Endodermal cell (in vitro differentiated cells): ENCODE measurements around the gene KLK14. TPM values are rescaled to one million over a fixed set of nuclear protein-coding genes. Genes with fewer than 3 reads are reported as not detected.

Source experiments
- DNase-seq: peaks from one replicate; pipeline ENCODE4 v3.0.0-alpha.2; 2017
- H3K27ac ChIP-seq: 2 replicates; pipeline ENCODE4 v1.5.1; 2013; ENCODE audit warnings: mild to moderate bottlenecking, low read depth, low read length, moderate library complexity
- H3K27me3 ChIP-seq: 2 replicates; pipeline ENCODE4 v1.6.1; 2013; ENCODE audit warnings: mild to moderate bottlenecking, low read length, moderate library complexity; ENCODE audit not compliant: insufficient read depth, control insufficient read depth, poor library complexity, severe bottlenecking
- H3K36me3 ChIP-seq: 2 replicates; pipeline ENCODE4 v1.7.0; 2013; ENCODE audit warnings: mild to moderate bottlenecking, low read length, moderate library complexity; ENCODE audit not compliant: control insufficient read depth, insufficient read depth
- H3K4me1 ChIP-seq: one replicate; pipeline ENCODE4 v1.7.0; 2013; ENCODE audit warnings: low read length; ENCODE audit not compliant: control insufficient read depth, insufficient read depth
- H3K4me3 ChIP-seq: 2 replicates; pipeline ENCODE4 v1.5.1; 2013; ENCODE audit warnings: mild to moderate bottlenecking, low read length, moderate library complexity
- H3K9ac ChIP-seq: 2 replicates; pipeline ENCODE4 v1.6.1; 2013; ENCODE audit warnings: mild to moderate bottlenecking, low read length, moderate library complexity; ENCODE audit not compliant: poor library complexity, severe bottlenecking; ENCODE audit errors: extremely low read depth
- H3K9me3 ChIP-seq: 2 replicates; pipeline ENCODE4 v1.6.1; 2013; ENCODE audit warnings: mild to moderate bottlenecking, low read length, moderate library complexity; ENCODE audit not compliant: control insufficient read depth
- H3K27ac Mint-ChIP-seq: 2 replicates; pipeline ENCODE4 v1.8.0; 2020; ENCODE audit warnings: mixed read lengths
- H3K27me3 Mint-ChIP-seq: 2 replicates; pipeline ENCODE4 v1.8.0; 2021; ENCODE audit warnings: mild to moderate bottlenecking, mixed read lengths; ENCODE audit not compliant: insufficient read depth
- H3K36me3 Mint-ChIP-seq: 2 replicates; pipeline ENCODE4 v1.8.0; 2020; ENCODE audit warnings: low read depth, mixed read lengths
- H3K4me1 Mint-ChIP-seq: 2 replicates; pipeline ENCODE4 v1.8.0; 2020; ENCODE audit warnings: mixed read lengths
- H3K4me3 Mint-ChIP-seq: 2 replicates; pipeline ENCODE4 v1.8.0; 2020; ENCODE audit warnings: mild to moderate bottlenecking, moderate library complexity, mixed read lengths
- H3K9me3 Mint-ChIP-seq: 2 replicates; pipeline ENCODE4 v1.8.0; 2020; ENCODE audit warnings: mild to moderate bottlenecking, mixed read lengths
- CTCF ChIP-seq: fragments of 200-600 bp; sonication (generic); conservative IDR thresholded peaks from 2 replicates; pipeline ENCODE4 v1.5.0; 2021; ENCODE audit warnings: antibody characterized with exemption, mild to moderate bottlenecking
- WGBS, 2 experiments: methylation state at CpG; one replicate each; pipeline versions ENCODE4 v1.1.5 to v1.1.7; 2013; ENCODE audit warnings: missing lambda C conversion rate in 2 of 2, mixed read lengths in 1 of 2; ENCODE audit not compliant: insufficient coverage in 1 of 2, insufficient read length in 1 of 2; 5-methylcytosine and 5-hydroxymethylcytosine counted together
- total RNA-seq, 2 donors: library from RNA; stranded (reverse); fragmentation: NEBNext Ultra II Directional in 1 of 2; extraction: Animal tissue kit (Norgen Biotek cat#: 25700) in 1 of 2; gene quantifications; 2 replicates in 1 of 2; 3 replicates in 1 of 2; pipeline ENCODE4 v1.2.1, GENCODE V29; 2021

The KLK14 gene
- total RNA-seq, 2 donors from 2014 or later: 0.55 to 0.71 TPM

GRCh38 chr19:51119101-51119500 lies 36.4 kb upstream of the KLK14 start:
- Histone ChIP-seq H3K9ac (no peak overlapping the region), H3K27me3 (peaks cover 6% of the 10 kb centered on the region), H3K4me1 (no peaks in the 10 kb centered on the region), H3K9me3 (no peaks in the 10 kb centered on the region), H3K36me3 (no peaks in the 10 kb centered on the region), H3K27ac (no peak overlapping the region), H3K4me3 (no peak overlapping the region)
- Mint-ChIP-seq H3K36me3 (no peaks in the 10 kb centered on the region), H3K27ac (no peak overlapping the region), H3K9me3 (no peaks in the 10 kb centered on the region), H3K4me3 (no peak overlapping the region), H3K4me1 (peaks cover 6% of the 10 kb centered on the region), H3K27me3 (peaks cover 35% of the 10 kb centered on the region)
- no peak for DNase-seq
- no peak for TF ChIP-seq CTCF
- 72 to 88% methylated on average over 3 to 4 of the region's 4 CpGs for WGBS, 2 experiments

- TF ChIP-seq CTCF: no peak
- no peaks in the 10 kb centered on the region for H3K9me3 Mint-ChIP-seq
- Histone ChIP-seq H3K4me1 (no peaks in the 10 kb centered on the region), H3K36me3 (no peaks in the 10 kb centered on the region), H3K9me3 (no peaks in the 10 kb centered on the region), H3K4me3 (no peak overlapping the region), H3K9ac (no peak overlapping the region), H3K27me3 (peaks cover 24% of the 10 kb centered on the region), H3K27ac (no peak overlapping the region)
- no peaks in the 10 kb centered on the region for H3K36me3 Mint-ChIP-seq
- 82 to 100% methylated on average over 2 to 6 of the region's 6 CpGs for WGBS, 2 experiments
- no peak overlapping the region for H3K27ac Mint-ChIP-seq
- DNase-seq: no peak
- H3K4me1 Mint-ChIP-seq: peaks cover 4% of the 10 kb centered on the region
- H3K27me3 Mint-ChIP-seq: peaks cover 30% of the 10 kb centered on the region
- no peak overlapping the region for H3K4me3 Mint-ChIP-seq
Measured at GRCh38 chr19:51116736-51117286, 34.1 kb upstream of the KLK14 start.

GRCh38 chr19:51114087-51114729 lies 31.5 kb upstream of the KLK14 start:
- Histone ChIP-seq H3K36me3 (no peaks in the 10 kb centered on the region), H3K27me3 (peaks cover 24% of the 10 kb centered on the region), H3K27ac (no peak overlapping the region), H3K4me3 (no peak overlapping the region), H3K9me3 (no peaks in the 10 kb centered on the region), H3K9ac (no peak overlapping the region), H3K4me1 (no peaks in the 10 kb centered on the region)
- Mint-ChIP-seq H3K36me3 (no peaks in the 10 kb centered on the region), H3K4me3 (no peak overlapping the region), H3K27me3 (peaks cover 34% of the 10 kb centered on the region), H3K4me1 (peaks cover 8% of the 10 kb centered on the region), H3K27ac (no peak overlapping the region), H3K9me3 (no peaks in the 10 kb centered on the region)
- WGBS, 2 experiments: 81 to 86% methylated on average over 6 of the region's 6 CpGs
- no peak for TF ChIP-seq CTCF
- DNase-seq: no peak
